ENCODE results near the gene SLC25A24.

- no peak for TF ChIP-seq SUZ12 (IDR thresholded peaks at IDR 0.05; ENCODE audit: extremely low read depth, insufficient read depth, insufficient read length)
- no peak for TF ChIP-seq YY1 (IDR thresholded peaks at IDR 0.05; ENCODE audit: insufficient read depth, insufficient read length)
- TF ChIP-seq ZNF274 (IDR thresholded peaks at IDR 0.05; ENCODE audit: low read depth, low read length) = no peak
These were observed 897 bp downstream of the SLC25A24 start for GRCh38 chr1:108199201-108199691.

All from NT2/D1 (cell line).